Neural progenitor cell (in vitro differentiated cells): ENCODE measurements around the gene GDF7. TPM values are rescaled to one million over a fixed set of nuclear protein-coding genes. Genes with fewer than 3 reads are reported as not detected.

Experiments used
- DNase-seq: peaks from one replicate; pipeline ENCODE4 v3.0.0-alpha.2; 2016; ENCODE audit warnings: low spot score
- H2AFZ ChIP-seq: fragments of 200-600 bp; sonication (generic); replicated peaks from 2 replicates; pipeline ENCODE4 v1.6.1; 2016; ENCODE audit warnings: antibody characterized with exemption
- H3F3A ChIP-seq: fragments of 200-600 bp; sonication (generic); 2 replicates; pipeline ENCODE4 v1.6.1; 2016; ENCODE audit warnings: antibody characterized with exemption, low read depth
- H3K27ac ChIP-seq: fragments of 200-600 bp; sonication (generic); 2 replicates; pipeline ENCODE4 v1.5.1; 2016; ENCODE audit warnings: mild to moderate bottlenecking
- H3K27me3 ChIP-seq: fragments of 200-600 bp; sonication (generic); 2 replicates; pipeline ENCODE4 v1.6.1; 2016; ENCODE audit warnings: mild to moderate bottlenecking, moderate library complexity
- H3K36me3 ChIP-seq: fragments of 200-600 bp; sonication (generic); 2 replicates; pipeline ENCODE4 v1.5.1; 2016
- H3K4me1 ChIP-seq: fragments of 200-600 bp; sonication (generic); 2 replicates; pipeline ENCODE4 v1.6.1; 2016; ENCODE audit warnings: mixed run types
- H3K4me2 ChIP-seq: fragments of 200-600 bp; sonication (generic); 2 replicates; pipeline ENCODE4 v1.6.1; 2016
- H3K4me3 ChIP-seq: fragments of 200-600 bp; sonication (generic); 2 replicates; pipeline ENCODE4 v1.5.1; 2016
- H3K79me2 ChIP-seq: fragments of 200-600 bp; sonication (generic); 2 replicates; pipeline ENCODE4 v1.6.1; 2016; ENCODE audit warnings: low read depth
- H3K9ac ChIP-seq: fragments of 200-600 bp; sonication (generic); 2 replicates; pipeline ENCODE4 v1.6.1; 2016
- H3K9me3 ChIP-seq: fragments of 200-600 bp; sonication (generic); 2 replicates; pipeline ENCODE4 v1.5.1; 2016; ENCODE audit warnings: low read depth
- H4K20me1 ChIP-seq: fragments of 200-600 bp; sonication (generic); 2 replicates; pipeline ENCODE4 v1.6.1; 2016; ENCODE audit warnings: low read depth
- H3K27ac Mint-ChIP-seq: 3 replicates; pipeline ENCODE4 v1.8.0; 2021; ENCODE audit warnings: mixed read lengths
- H3K27me3 Mint-ChIP-seq: 2 replicates; pipeline ENCODE4 v1.8.0; 2022; ENCODE audit warnings: low read depth, mild to moderate bottlenecking, inconsistent platforms, moderate library complexity, mixed read lengths; ENCODE audit not compliant: insufficient read depth
- H3K36me3 Mint-ChIP-seq: 3 replicates; pipeline ENCODE4 v1.8.0; 2021; ENCODE audit warnings: mixed read lengths
- H3K4me1 Mint-ChIP-seq: 3 replicates; pipeline ENCODE4 v1.8.0; 2021; ENCODE audit warnings: mixed read lengths
- H3K4me3 Mint-ChIP-seq: 3 replicates; pipeline ENCODE4 v1.8.0; 2021; ENCODE audit warnings: mild to moderate bottlenecking, moderate library complexity, mixed read lengths
- H3K9me3 Mint-ChIP-seq: 3 replicates; pipeline ENCODE4 v1.8.0; 2020; ENCODE audit warnings: mixed read lengths
- EZH2 ChIP-seq: fragments of 200-600 bp; sonication (generic); IDR thresholded peaks from 2 replicates; pipeline ENCODE4 v1.6.1; 2017; ENCODE audit warnings: antibody characterized with exemption, mild to moderate bottlenecking, moderate library complexity
- EZH2phosphoT487 ChIP-seq: fragments of 200-600 bp; sonication (generic); IDR thresholded peaks from 2 replicates; pipeline ENCODE4 v1.6.1; 2017; ENCODE audit warnings: antibody characterized with exemption
- total RNA-seq: library from RNA; depleted of rRNA; stranded (reverse); fragments of >200 nt; gene quantifications from 2 replicates; pipeline ENCODE4 v1.2.3, GENCODE V29; 2015; ENCODE audit warnings: low replicate concordance
- TF ChIP-seq, protein P1 (sequence below): fragments of 200-600 bp; sonication (generic); IDR thresholded peaks from 2 replicates; pipeline ENCODE4 v1.5.1; 2017; ENCODE audit warnings: antibody characterized with exemption, mild to moderate bottlenecking

GDF7 gene
- total RNA-seq = not detected in 2 replicates

DNA sequence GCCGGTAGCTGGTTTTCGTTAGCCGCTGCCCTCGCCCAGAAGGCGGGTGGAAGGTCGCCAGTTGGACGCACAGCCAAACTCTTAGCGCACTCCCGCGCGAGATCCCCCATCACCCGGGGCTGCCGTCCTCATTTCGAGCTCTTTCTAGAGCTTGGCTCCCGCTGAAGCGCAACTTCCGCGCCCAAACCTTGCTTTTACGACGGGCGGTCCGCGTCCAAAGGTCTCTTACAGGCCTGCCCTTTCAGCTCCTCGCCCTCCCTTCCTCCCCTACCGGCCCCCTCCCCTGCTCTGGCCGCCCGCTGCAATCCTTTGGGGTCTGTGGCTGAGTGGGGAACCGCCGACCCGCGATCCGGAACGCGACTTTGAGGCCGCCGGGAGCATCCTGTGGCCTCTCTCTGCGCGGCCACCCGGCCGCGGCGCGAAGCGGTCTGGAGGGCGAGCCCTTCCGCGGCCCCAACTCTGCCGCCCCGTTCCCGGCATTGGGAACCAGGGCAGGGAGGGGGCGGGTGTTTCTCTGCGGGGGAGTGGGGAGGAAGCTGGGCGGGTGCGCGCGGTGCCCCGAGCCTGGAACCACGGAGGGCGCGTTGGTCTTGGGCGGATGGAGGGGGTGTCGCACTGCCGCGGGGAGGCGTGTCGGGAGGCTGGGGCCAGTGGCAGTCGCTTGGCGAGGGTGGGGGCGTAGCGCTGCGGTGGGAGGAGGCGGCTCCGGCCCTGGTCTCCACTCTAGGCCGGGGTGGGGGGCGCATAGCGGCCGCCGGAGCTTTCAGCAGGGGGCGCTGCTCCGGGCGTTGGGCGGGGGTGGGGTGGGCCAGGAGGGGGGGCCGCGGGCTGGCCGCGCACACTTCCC, at the start of gene GDF7:
GDF7 (plus strand) TSS at position 841 of the 847 bp plus-strand sequence. CDS start 96 bp downstream, outside the sequence.
- Histone ChIP-seq H3K27me3 (peaks cover 100% of the 10 kb centered on the region), H3K36me3 (no peaks in the 10 kb centered on the region), H2AFZ (peak within 1 kb of the TSS; percentile 91), H3F3A (peaks cover 4% of the 10 kb centered on the region), H3K9me3 (no peaks in the 10 kb centered on the region), H3K79me2 (no peaks in the 10 kb centered on the region), H3K9ac (no peak within 1 kb of the TSS), H3K4me2 (peak within 1 kb of the TSS; percentile 88), H3K4me1 (peaks cover 18% of the 10 kb centered on the region), H4K20me1 (peaks cover 62% of the 10 kb centered on the region), H3K27ac (no peak within 1 kb of the TSS), H3K4me3 (peak within 1 kb of the TSS; percentile 55)
- peak; percentile 58 for DNase-seq
- Mint-ChIP-seq H3K27me3 (peaks cover 78% of the 10 kb centered on the region), H3K4me3 (peak within 1 kb of the TSS; percentile 91), H3K36me3 (peaks cover 3% of the 10 kb centered on the region), H3K9me3 (no peaks in the 10 kb centered on the region), H3K27ac (no peak within 1 kb of the TSS), H3K4me1 (peaks cover 35% of the 10 kb centered on the region)
- peak; percentile 98 for TF ChIP-seq EZH2phosphoT487
- peak; percentile 99 for TF ChIP-seq EZH2
- TF ChIP-seq, protein P1, sequence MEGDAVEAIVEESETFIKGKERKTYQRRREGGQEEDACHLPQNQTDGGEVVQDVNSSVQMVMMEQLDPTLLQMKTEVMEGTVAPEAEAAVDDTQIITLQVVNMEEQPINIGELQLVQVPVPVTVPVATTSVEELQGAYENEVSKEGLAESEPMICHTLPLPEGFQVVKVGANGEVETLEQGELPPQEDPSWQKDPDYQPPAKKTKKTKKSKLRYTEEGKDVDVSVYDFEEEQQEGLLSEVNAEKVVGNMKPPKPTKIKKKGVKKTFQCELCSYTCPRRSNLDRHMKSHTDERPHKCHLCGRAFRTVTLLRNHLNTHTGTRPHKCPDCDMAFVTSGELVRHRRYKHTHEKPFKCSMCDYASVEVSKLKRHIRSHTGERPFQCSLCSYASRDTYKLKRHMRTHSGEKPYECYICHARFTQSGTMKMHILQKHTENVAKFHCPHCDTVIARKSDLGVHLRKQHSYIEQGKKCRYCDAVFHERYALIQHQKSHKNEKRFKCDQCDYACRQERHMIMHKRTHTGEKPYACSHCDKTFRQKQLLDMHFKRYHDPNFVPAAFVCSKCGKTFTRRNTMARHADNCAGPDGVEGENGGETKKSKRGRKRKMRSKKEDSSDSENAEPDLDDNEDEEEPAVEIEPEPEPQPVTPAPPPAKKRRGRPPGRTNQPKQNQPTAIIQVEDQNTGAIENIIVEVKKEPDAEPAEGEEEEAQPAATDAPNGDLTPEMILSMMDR = peak; percentile 56

GRCh38 chr2:20617892-20618467, 49.0 kb upstream of the GDF7 start:
- peak; percentile 25 for DNase-seq

GRCh38 chr2:20618468-20618885, 48.5 kb upstream of the GDF7 start:
- Histone ChIP-seq H3K36me3 (no peaks in the 10 kb centered on the region), H3K79me2 (no peaks in the 10 kb centered on the region), H3K27me3 (no peaks in the 10 kb centered on the region), H3K9me3 (no peaks in the 10 kb centered on the region), H3K27ac (no peak overlapping the region), H3K4me2 (no peak overlapping the region), H3K4me1 (peaks cover 43% of the 10 kb centered on the region), H4K20me1 (peaks cover 11% of the 10 kb centered on the region), H3K9ac (no peak overlapping the region), H2AFZ (no peak overlapping the region), H3K4me3 (no peak overlapping the region), H3F3A (peaks cover 16% of the 10 kb centered on the region)
- peaks cover 78% of the 10 kb centered on the region for H3K4me1 Mint-ChIP-seq
- H3K9me3 Mint-ChIP-seq = no peaks in the 10 kb centered on the region
- H3K27me3 Mint-ChIP-seq = peaks cover 2% of the 10 kb centered on the region
- TF ChIP-seq EZH2 (no peak), EZH2phosphoT487 (no peak)
- TF ChIP-seq, protein P1 = no peak
- H3K4me3 Mint-ChIP-seq = no peak overlapping the region
- DNase-seq = no peak
- H3K27ac Mint-ChIP-seq = no peak overlapping the region
- peaks cover 9% of the 10 kb centered on the region for H3K36me3 Mint-ChIP-seq

More at GRCh38 chr2:20617892-20618467, 49.0 kb upstream of the GDF7 start:
- Histone ChIP-seq H3K9me3 (no peaks in the 10 kb centered on the region), H3K9ac (no peak overlapping the region), H3K36me3 (no peaks in the 10 kb centered on the region), H2AFZ (no peak overlapping the region), H3K79me2 (no peaks in the 10 kb centered on the region), H3F3A (peaks cover 17% of the 10 kb centered on the region), H3K4me1 (peaks cover 45% of the 10 kb centered on the region), H3K27me3 (peaks cover under 1% of the 10 kb centered on the region), H3K27ac (no peak overlapping the region), H4K20me1 (peaks cover 11% of the 10 kb centered on the region), H3K4me2 (no peak overlapping the region), H3K4me3 (no peak overlapping the region)
- H3K36me3 Mint-ChIP-seq = peaks cover 9% of the 10 kb centered on the region
- TF ChIP-seq EZH2 (no peak), EZH2phosphoT487 (no peak)
- TF ChIP-seq, protein P1 = no peak
- no peak overlapping the region for H3K4me3 Mint-ChIP-seq
- H3K9me3 Mint-ChIP-seq = no peaks in the 10 kb centered on the region
- H3K27me3 Mint-ChIP-seq = peaks cover 2% of the 10 kb centered on the region
- H3K27ac Mint-ChIP-seq = peak overlapping the region; percentile 63
- H3K4me1 Mint-ChIP-seq = peaks cover 81% of the 10 kb centered on the region
